HG03025 (cell line): ENCODE data around the gene PLXDC1.

ENCODE experiments used
- ATAC-seq: cut with Tn5 transposase; IDR thresholded peaks from one replicate; pipeline ENCODE4 v1.9.1; 2021; ENCODE audit warnings: mild to moderate bottlenecking, moderate library complexity; ENCODE audit not compliant: unreplicated experiment, low FRiP score

Gene PLXDC1

GRCh38 chr17:39101091-39101490, 50.3 kb downstream of the PLXDC1 start:
- ATAC-seq: no peak

GRCh38 chr17:39100530-39100929, 50.9 kb downstream of the PLXDC1 start:
- no peak for ATAC-seq

- ATAC-seq: no peak
Observed at GRCh38 chr17:39099663-39100286, 51.7 kb downstream of the PLXDC1 start.

GRCh38 chr17:39098588-39098987, 52.8 kb downstream of the PLXDC1 start:
- no peak for ATAC-seq

GRCh38 chr17:39097537-39097936, 53.9 kb downstream of the PLXDC1 start:
- no peak for ATAC-seq

GRCh38 chr17:39097150-39097519, 54.3 kb downstream of the PLXDC1 start:
- no peak for ATAC-seq

- no peak for ATAC-seq
Observed at GRCh38 chr17:39096508-39097149, 54.8 kb downstream of the PLXDC1 start.

- ATAC-seq: no peak
Observed at GRCh38 chr17:39095309-39095686, 56.1 kb downstream of the PLXDC1 start.

- no peak for ATAC-seq
Observed at GRCh38 chr17:39094607-39095308, 56.7 kb downstream of the PLXDC1 start.

- no peak for ATAC-seq
Observed at GRCh38 chr17:39092692-39093230, 58.7 kb downstream of the PLXDC1 start.

- no peak for ATAC-seq
Observed at GRCh38 chr17:39090908-39091665, 60.4 kb downstream of the PLXDC1 start.

- no peak for ATAC-seq
Observed at GRCh38 chr17:39090400-39090799, 61.0 kb downstream of the PLXDC1 start.

- no peak for ATAC-seq
Observed at GRCh38 chr17:39084558-39084957, 66.9 kb downstream of the PLXDC1 start.

- ATAC-seq: no peak
Observed at GRCh38 chr17:39083270-39083669, 68.2 kb downstream of the PLXDC1 start.

GRCh38 chr17:39082482-39082881, 69.0 kb downstream of the PLXDC1 start:
- ATAC-seq: no peak

- ATAC-seq: no peak
Observed at GRCh38 chr17:39081851-39082250, 69.6 kb downstream of the PLXDC1 start.

GRCh38 chr17:39080421-39081078, 70.9 kb downstream of the PLXDC1 start:
- no peak for ATAC-seq

GRCh38 chr17:39079836-39080235, 71.6 kb downstream of the PLXDC1 start:
- no peak for ATAC-seq

GRCh38 chr17:39077866-39078265, 73.6 kb downstream of the PLXDC1 start:
- ATAC-seq: no peak

GRCh38 chr17:39077252-39077651, 74.2 kb downstream of the PLXDC1 start:
- ATAC-seq: no peak
